ENCODE measurements around the gene PCDHGA1.
"Not testable (repeated sequence)": the region's sequence is repeated elsewhere in the genome, so short reads cannot be mapped to it uniquely, and the experiment has no call there.

Gene PCDHGA1

GRCh38 chr5:141411575-141411974 is 81.3 kb downstream of the PCDHGA1 start:
- 0 out of 2 replicates have a peak, but pooled peaks cover 5% of the 10 kb centered on the region for H3F3A ChIP-seq (ENCODE audit: insufficient read depth)
- H3K4me2 ChIP-seq (ENCODE audit: low read depth, low read length, poor library complexity, severe bottlenecking), result no peak overlapping the region
- no peaks in the 10 kb centered on the region for H3K9me2 ChIP-seq (replicated peaks; ENCODE audit: insufficient read depth, low read length)
- H3K9ac ChIP-seq (ENCODE audit: low read length), result no peak overlapping the region
- H4K20me1 ChIP-seq (ENCODE audit: low read depth, low read length), result no peaks in the 10 kb centered on the region
- no peak overlapping the region for H3K4me3 ChIP-seq (ENCODE audit: insufficient read depth, low read length, poor library complexity, severe bottlenecking)
- H3K79me2 ChIP-seq (ENCODE audit: insufficient read depth, low read length), result 0 out of 2 replicates have a peak, but pooled peaks cover 3% of the 10 kb centered on the region
- no peak overlapping the region for H3K27ac ChIP-seq (ENCODE audit: low read depth, low read length)
- no peaks in the 10 kb centered on the region for H3K27me3 ChIP-seq (ENCODE audit: low read length)
- TF ChIP-seq CTCF (IDR thresholded peaks at IDR 0.05; ENCODE audit: insufficient read depth, low read length, poor library complexity, severe bottlenecking), result no peak
- peaks cover 26% of the 10 kb centered on the region; the same call in 1 of the 2 replicates for H3K9me3 ChIP-seq (ENCODE audit: insufficient read depth, low read length)
- H2AFZ ChIP-seq (ENCODE audit: low read depth, low read length, severe bottlenecking), result no peak overlapping the region
- peaks cover 7% of the 10 kb centered on the region for H3K36me3 ChIP-seq (ENCODE audit: low read length)

GRCh38 chr5:141412854-141413539 is 82.7 kb downstream of the PCDHGA1 start, which contains the start of gene PCDHGA10:
TSS of gene PCDHGA10 (plus strand) at chr5:141412987. CDS start at chr5:141413176, 189 bp downstream.
- TF ChIP-seq EZH2phosphoT487 (conservative IDR thresholded peaks at IDR 0.05; ENCODE audit: low read length) (no peak), CTCF (IDR thresholded peaks at IDR 0.05; ENCODE audit: insufficient read depth, low read length, poor library complexity, severe bottlenecking) (no peak)
- H3K4me3 ChIP-seq (ENCODE audit: insufficient read depth, low read length, poor library complexity, severe bottlenecking), result no peak within 1 kb of the TSS
- H3K9me3 ChIP-seq (ENCODE audit: insufficient read depth, low read length), result peaks cover 15% of the 10 kb centered on the region; the same call in 1 of the 2 replicates
- no peak within 1 kb of the TSS for H3K4me2 ChIP-seq (ENCODE audit: low read depth, low read length, poor library complexity, severe bottlenecking)
- H2AFZ ChIP-seq (ENCODE audit: low read depth, low read length, severe bottlenecking), result no peak within 1 kb of the TSS
- H3K9ac ChIP-seq (ENCODE audit: low read length), result no peak within 1 kb of the TSS
- H3K9me2 ChIP-seq (replicated peaks; ENCODE audit: insufficient read depth, low read length), result no peaks in the 10 kb centered on the region
- H3K79me2 ChIP-seq (ENCODE audit: insufficient read depth, low read length), result 0 out of 2 replicates have a peak, but pooled peaks cover 3% of the 10 kb centered on the region
- no peak within 1 kb of the TSS for H3K27ac ChIP-seq (ENCODE audit: low read depth, low read length)
- no peaks in the 10 kb centered on the region for H3K27me3 ChIP-seq (ENCODE audit: low read length)
- 0 out of 2 replicates have a peak, but pooled peaks cover 5% of the 10 kb centered on the region for H3F3A ChIP-seq (ENCODE audit: insufficient read depth)
- H3K36me3 ChIP-seq (ENCODE audit: low read length), result no peaks in the 10 kb centered on the region
- H4K20me1 ChIP-seq (ENCODE audit: low read depth, low read length), result no peaks in the 10 kb centered on the region

- Histone ChIP-seq H3K27ac (ENCODE audit: low read depth, low read length) (no peak overlapping the region), H3K9ac (ENCODE audit: low read length) (no peak overlapping the region), H4K20me1 (ENCODE audit: low read depth, low read length) (no peaks in the 10 kb centered on the region), H3K4me2 (ENCODE audit: low read depth, low read length, poor library complexity, severe bottlenecking) (no peak overlapping the region), H3F3A (ENCODE audit: insufficient read depth) (0 out of 2 replicates have a peak, but pooled peaks cover 5% of the 10 kb centered on the region), H3K9me2 (replicated peaks; ENCODE audit: insufficient read depth, low read length) (no peaks in the 10 kb centered on the region), H3K4me3 (ENCODE audit: insufficient read depth, low read length, poor library complexity, severe bottlenecking) (no peak overlapping the region), H2AFZ (ENCODE audit: low read depth, low read length, severe bottlenecking) (no peak overlapping the region), H3K9me3 (ENCODE audit: insufficient read depth, low read length) (peaks cover 12% of the 10 kb centered on the region; the same call in 1 of the 2 replicates), H3K36me3 (ENCODE audit: low read length) (no peaks in the 10 kb centered on the region), H3K27me3 (ENCODE audit: low read length) (no peaks in the 10 kb centered on the region), H3K79me2 (ENCODE audit: insufficient read depth, low read length) (0 out of 2 replicates have a peak, but pooled peaks cover 3% of the 10 kb centered on the region)
- no peak for TF ChIP-seq EZH2phosphoT487 (conservative IDR thresholded peaks at IDR 0.05; ENCODE audit: low read length)
These were observed 83.3 kb downstream of the PCDHGA1 start for GRCh38 chr5:141413540-141414069.

GRCh38 chr5:141414548-141415274 is 84.4 kb downstream of the PCDHGA1 start:
- H4K20me1 ChIP-seq (ENCODE audit: low read depth, low read length); H2AFZ ChIP-seq (ENCODE audit: low read depth, low read length, severe bottlenecking); H3K27ac ChIP-seq (ENCODE audit: low read depth, low read length); H3K27me3 ChIP-seq (ENCODE audit: low read length); H3K9me2 ChIP-seq (replicated peaks; ENCODE audit: insufficient read depth, low read length); H3K79me2 ChIP-seq (ENCODE audit: insufficient read depth, low read length); H3K4me2 ChIP-seq (ENCODE audit: low read depth, low read length, poor library complexity, severe bottlenecking); H3K9me3 ChIP-seq (ENCODE audit: insufficient read depth, low read length); H3K4me3 ChIP-seq (ENCODE audit: insufficient read depth, low read length, poor library complexity, severe bottlenecking); H3F3A ChIP-seq (ENCODE audit: insufficient read depth); H3K36me3 ChIP-seq (ENCODE audit: low read length); H3K9ac ChIP-seq (ENCODE audit: low read length): not testable (repeated sequence)

GRCh38 chr5:141415275-141415618 is 84.9 kb downstream of the PCDHGA1 start:
- H3K27me3 ChIP-seq (ENCODE audit: low read length); H3K9me2 ChIP-seq (replicated peaks; ENCODE audit: insufficient read depth, low read length); H3K36me3 ChIP-seq (ENCODE audit: low read length); H3K79me2 ChIP-seq (ENCODE audit: insufficient read depth, low read length); H3K4me2 ChIP-seq (ENCODE audit: low read depth, low read length, poor library complexity, severe bottlenecking); H3K4me3 ChIP-seq (ENCODE audit: insufficient read depth, low read length, poor library complexity, severe bottlenecking); H3K9ac ChIP-seq (ENCODE audit: low read length); H3F3A ChIP-seq (ENCODE audit: insufficient read depth); H3K27ac ChIP-seq (ENCODE audit: low read depth, low read length); H4K20me1 ChIP-seq (ENCODE audit: low read depth, low read length); H2AFZ ChIP-seq (ENCODE audit: low read depth, low read length, severe bottlenecking): not testable (repeated sequence)
- H3K9me3 ChIP-seq (ENCODE audit: insufficient read depth, low read length), result peaks cover 10% of the 10 kb centered on the region; the same call in 1 of the 2 replicates

Data from SU-DHL-6 (cell line).